ENCODE measurements around the gene KRT27.
"Not testable (repeated sequence)": the region's sequence is repeated elsewhere in the genome, so short reads cannot be mapped to it uniquely, and the experiment has no call there.

Gene KRT27

DNA sequence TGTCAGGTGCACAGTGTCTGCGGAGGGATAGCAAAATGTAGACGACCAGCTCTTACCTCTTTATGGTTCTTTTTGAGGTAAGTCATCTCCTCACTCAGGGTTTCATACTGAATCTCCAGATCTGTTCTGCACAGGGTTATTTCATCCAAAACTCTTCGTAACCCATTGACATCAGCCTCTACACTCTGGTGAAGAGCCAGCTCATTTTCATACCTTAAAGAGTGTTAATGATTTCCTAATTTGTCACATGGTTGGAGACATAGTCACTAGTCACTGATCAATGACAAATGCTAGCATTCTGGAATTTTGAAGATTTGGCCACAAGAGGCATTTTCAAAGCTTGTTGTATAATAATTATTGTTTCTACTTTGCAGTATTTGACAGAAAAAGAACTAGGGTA, 28.5 kb downstream of the KRT27 start:
- ATAC-seq (ENCODE audit: low read depth), result no peak
- DNase-seq (ENCODE audit: low spot score), result no peak
- no peaks in the 10 kb centered on the region for H3K36me3 ChIP-seq (ENCODE audit: low read depth)
- H3K4me3 ChIP-seq (ENCODE audit: severe bottlenecking), result no peak overlapping the region
- no peaks in the 10 kb centered on the region for H3K4me1 ChIP-seq (ENCODE audit: insufficient read depth, poor library complexity, severe bottlenecking)
- no peaks in the 10 kb centered on the region for H3K9me3 ChIP-seq (ENCODE audit: severe bottlenecking)
- TF ChIP-seq, protein P1, sequence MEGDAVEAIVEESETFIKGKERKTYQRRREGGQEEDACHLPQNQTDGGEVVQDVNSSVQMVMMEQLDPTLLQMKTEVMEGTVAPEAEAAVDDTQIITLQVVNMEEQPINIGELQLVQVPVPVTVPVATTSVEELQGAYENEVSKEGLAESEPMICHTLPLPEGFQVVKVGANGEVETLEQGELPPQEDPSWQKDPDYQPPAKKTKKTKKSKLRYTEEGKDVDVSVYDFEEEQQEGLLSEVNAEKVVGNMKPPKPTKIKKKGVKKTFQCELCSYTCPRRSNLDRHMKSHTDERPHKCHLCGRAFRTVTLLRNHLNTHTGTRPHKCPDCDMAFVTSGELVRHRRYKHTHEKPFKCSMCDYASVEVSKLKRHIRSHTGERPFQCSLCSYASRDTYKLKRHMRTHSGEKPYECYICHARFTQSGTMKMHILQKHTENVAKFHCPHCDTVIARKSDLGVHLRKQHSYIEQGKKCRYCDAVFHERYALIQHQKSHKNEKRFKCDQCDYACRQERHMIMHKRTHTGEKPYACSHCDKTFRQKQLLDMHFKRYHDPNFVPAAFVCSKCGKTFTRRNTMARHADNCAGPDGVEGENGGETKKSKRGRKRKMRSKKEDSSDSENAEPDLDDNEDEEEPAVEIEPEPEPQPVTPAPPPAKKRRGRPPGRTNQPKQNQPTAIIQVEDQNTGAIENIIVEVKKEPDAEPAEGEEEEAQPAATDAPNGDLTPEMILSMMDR (IDR thresholded peaks at IDR 0.05; ENCODE audit: poor library complexity, severe bottlenecking), result no peak
- H3K27ac ChIP-seq (ENCODE audit: poor library complexity, severe bottlenecking), result no peak overlapping the region
- peaks cover 3% of the 10 kb centered on the region for H3K27me3 ChIP-seq (ENCODE audit: insufficient read depth, poor library complexity, severe bottlenecking)

DNA sequence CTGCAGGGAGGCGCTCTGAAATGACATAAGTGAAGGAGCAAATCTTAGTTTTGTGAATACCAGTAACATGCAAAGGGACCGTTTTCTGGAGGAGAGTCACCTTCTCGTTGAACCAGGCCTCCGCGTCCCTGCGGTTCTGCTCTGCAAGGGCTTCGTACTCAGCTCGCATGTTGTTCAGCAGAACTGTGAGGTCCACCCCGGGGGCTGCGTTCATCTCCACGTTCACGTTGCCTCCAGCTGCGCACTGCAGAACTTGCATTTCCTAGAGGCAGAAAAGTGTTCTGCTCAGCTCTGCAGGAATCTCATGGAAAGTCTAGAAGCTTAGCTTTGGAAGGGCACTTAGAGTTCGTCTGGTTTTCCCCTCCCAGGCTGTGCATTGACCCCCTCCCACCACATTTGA, 31.3 kb downstream of the KRT27 start:
- H3K4me3 ChIP-seq (ENCODE audit: severe bottlenecking), result no peak overlapping the region
- DNase-seq (ENCODE audit: low spot score) (no peak), ATAC-seq (ENCODE audit: low read depth) (no peak)
- peaks cover 3% of the 10 kb centered on the region for H3K9me3 ChIP-seq (ENCODE audit: severe bottlenecking)
- H3K27me3 ChIP-seq (ENCODE audit: insufficient read depth, poor library complexity, severe bottlenecking), result peaks cover 10% of the 10 kb centered on the region
- no peaks in the 10 kb centered on the region for H3K36me3 ChIP-seq (ENCODE audit: low read depth)
- H3K4me1 ChIP-seq (ENCODE audit: insufficient read depth, poor library complexity, severe bottlenecking), result no peaks in the 10 kb centered on the region
- H3K27ac ChIP-seq (ENCODE audit: poor library complexity, severe bottlenecking), result no peak overlapping the region
- TF ChIP-seq, protein P1 (IDR thresholded peaks at IDR 0.05; ENCODE audit: poor library complexity, severe bottlenecking), result no peak

DNA sequence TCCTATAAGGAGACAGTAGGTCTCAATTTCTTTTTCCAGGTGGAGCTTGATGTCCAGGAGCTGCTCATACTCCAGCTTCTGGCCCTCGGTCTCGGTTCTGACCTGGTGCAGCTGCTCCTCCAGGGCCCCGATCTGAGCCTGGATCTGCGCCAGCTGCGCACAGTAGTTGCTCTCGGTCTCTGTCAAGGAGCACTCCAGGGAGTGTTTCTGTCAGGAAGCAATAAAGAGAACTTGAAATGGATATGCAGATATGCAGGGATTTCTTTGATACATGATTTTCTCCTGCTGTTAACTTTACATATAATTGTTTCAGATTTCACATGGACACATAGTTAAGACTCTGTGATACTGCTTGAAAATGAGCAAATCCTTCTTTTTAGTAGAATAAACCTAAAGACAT, 32.0 kb downstream of the KRT27 start:
- ATAC-seq (ENCODE audit: low read depth) (no peak), DNase-seq (ENCODE audit: low spot score) (no peak)
- Histone ChIP-seq H3K9me3 (ENCODE audit: severe bottlenecking) (peaks cover 3% of the 10 kb centered on the region), H3K4me3 (ENCODE audit: severe bottlenecking) (no peak overlapping the region), H3K27me3 (ENCODE audit: insufficient read depth, poor library complexity, severe bottlenecking) (peaks cover 10% of the 10 kb centered on the region), H3K4me1 (ENCODE audit: insufficient read depth, poor library complexity, severe bottlenecking) (no peaks in the 10 kb centered on the region), H3K36me3 (ENCODE audit: low read depth) (no peaks in the 10 kb centered on the region), H3K27ac (ENCODE audit: poor library complexity, severe bottlenecking) (no peak overlapping the region)
- TF ChIP-seq, protein P1 (IDR thresholded peaks at IDR 0.05; ENCODE audit: poor library complexity, severe bottlenecking), result no peak

DNA sequence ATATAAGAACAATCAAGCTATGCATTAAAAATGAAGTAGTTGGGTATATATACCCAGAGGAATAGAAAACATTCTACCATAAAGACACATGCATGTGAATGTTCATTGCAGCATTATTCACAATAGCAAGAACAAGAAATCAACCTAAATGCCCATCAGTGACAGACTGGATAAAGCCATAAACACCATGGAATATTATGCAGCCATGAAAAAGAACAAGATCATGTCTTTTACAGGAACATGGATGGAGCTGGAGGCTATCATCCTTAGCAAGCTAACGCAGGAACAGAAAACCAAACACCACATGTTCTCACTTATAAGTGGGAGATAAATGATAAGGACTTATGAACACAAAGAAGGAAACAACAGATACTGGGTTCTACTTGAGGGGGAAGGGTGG, 33.7 kb downstream of the KRT27 start:
- not testable (repeated sequence) for H3K27ac ChIP-seq (ENCODE audit: poor library complexity, severe bottlenecking); H3K27me3 ChIP-seq (ENCODE audit: insufficient read depth, poor library complexity, severe bottlenecking); H3K4me1 ChIP-seq (ENCODE audit: insufficient read depth, poor library complexity, severe bottlenecking); H3K36me3 ChIP-seq (ENCODE audit: low read depth); H3K9me3 ChIP-seq (ENCODE audit: severe bottlenecking); H3K4me3 ChIP-seq (ENCODE audit: severe bottlenecking); DNase-seq (ENCODE audit: low spot score); ATAC-seq (ENCODE audit: low read depth)

DNA sequence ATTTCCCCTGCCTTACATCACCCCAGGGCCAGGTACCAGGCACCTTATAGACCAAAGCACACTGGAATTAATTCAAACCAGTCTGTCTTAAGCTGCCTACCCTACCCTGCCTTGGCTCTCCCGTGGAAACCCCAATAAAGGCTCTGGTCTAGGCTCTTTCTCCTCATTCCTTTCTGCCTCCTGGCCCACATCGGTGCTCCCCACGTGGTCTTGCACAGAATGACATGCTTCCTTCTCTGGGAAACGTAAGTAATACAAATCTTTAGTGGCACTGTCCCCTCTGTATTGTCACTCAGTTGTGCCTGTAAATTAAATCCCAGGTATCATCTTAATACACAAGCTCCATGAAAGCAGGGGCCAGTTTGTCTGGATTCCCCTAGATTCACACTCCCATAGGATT, 43.8 kb downstream of the KRT27 start:
- no peak for ATAC-seq (ENCODE audit: low read depth)
- peaks cover 3% of the 10 kb centered on the region for H3K9me3 ChIP-seq (ENCODE audit: severe bottlenecking)
- H3K27me3 ChIP-seq (ENCODE audit: insufficient read depth, poor library complexity, severe bottlenecking), result peaks cover 13% of the 10 kb centered on the region
- H3K27ac ChIP-seq (ENCODE audit: poor library complexity, severe bottlenecking), result no peak overlapping the region
- no peaks in the 10 kb centered on the region for H3K36me3 ChIP-seq (ENCODE audit: low read depth)
- TF ChIP-seq, protein P1 (IDR thresholded peaks at IDR 0.05; ENCODE audit: poor library complexity, severe bottlenecking), result no peak
- H3K4me1 ChIP-seq (ENCODE audit: insufficient read depth, poor library complexity, severe bottlenecking), result peaks cover 4% of the 10 kb centered on the region
- no peak overlapping the region for H3K4me3 ChIP-seq (ENCODE audit: severe bottlenecking)
- DNase-seq (ENCODE audit: low spot score), result no peak
